ENCODE measurements around the gene RAD51.

RAD51 gene

GRCh38 chr15:40722934-40723333 is 28.0 kb downstream of the RAD51 start:
- no peak for DNase-seq (ENCODE audit: low spot score)

GRCh38 chr15:40723919-40724318 is 28.9 kb downstream of the RAD51 start:
- DNase-seq (ENCODE audit: low spot score): no peak

DNA sequence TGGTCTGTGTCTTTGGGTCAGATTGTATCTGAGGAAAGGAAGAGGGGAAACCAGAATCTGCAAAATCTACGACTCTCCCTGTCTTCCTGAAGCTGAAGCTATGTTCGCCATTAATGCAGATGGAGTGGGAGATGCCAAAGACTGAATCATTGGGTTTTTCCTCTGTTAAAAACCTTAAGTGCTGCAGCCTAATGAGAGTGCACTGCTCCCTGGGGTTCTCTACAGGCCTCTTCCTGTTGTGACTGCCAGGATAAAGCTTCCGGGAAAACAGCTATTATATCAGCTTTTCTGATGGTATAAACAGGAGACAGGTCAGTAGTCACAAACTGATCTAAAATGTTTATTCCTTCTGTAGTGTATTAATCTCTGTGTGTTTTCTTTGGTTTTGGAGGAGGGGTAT is 36.1 kb downstream of the RAD51 start:
- DNase-seq (ENCODE audit: low spot score): peak; percentile 15

GRCh38 chr15:40736575-40736974 is 41.6 kb downstream of the RAD51 start:
- no peak for DNase-seq (ENCODE audit: low spot score)

GRCh38 chr15:40737048-40737447 is 42.1 kb downstream of the RAD51 start:
- no peak for DNase-seq (ENCODE audit: low spot score)

GRCh38 chr15:40739047-40739446 is 44.1 kb downstream of the RAD51 start:
- peak; percentile 40 for DNase-seq (ENCODE audit: low spot score)

DNA sequence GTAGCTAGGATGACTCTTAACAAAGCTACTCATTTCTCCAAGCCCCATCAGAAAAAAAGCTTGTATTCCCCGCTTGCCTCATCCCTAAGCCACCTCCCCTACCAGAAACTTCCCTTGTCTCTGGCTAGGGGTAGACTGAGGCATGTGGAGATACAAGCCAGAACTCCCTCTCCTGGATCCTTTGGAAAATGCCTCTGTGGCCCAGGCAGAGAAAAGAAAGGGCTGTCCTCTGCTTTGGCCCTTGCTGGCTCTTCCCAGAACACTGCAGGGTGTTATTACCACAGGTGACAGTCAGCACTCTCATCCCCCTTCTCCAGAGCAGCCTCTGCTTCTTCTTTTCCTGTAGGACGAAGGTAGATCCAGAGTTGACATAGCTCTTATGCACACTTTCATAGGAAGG is 44.9 kb downstream of the RAD51 start:
- peak; percentile 31 for DNase-seq (ENCODE audit: low spot score)

DNA sequence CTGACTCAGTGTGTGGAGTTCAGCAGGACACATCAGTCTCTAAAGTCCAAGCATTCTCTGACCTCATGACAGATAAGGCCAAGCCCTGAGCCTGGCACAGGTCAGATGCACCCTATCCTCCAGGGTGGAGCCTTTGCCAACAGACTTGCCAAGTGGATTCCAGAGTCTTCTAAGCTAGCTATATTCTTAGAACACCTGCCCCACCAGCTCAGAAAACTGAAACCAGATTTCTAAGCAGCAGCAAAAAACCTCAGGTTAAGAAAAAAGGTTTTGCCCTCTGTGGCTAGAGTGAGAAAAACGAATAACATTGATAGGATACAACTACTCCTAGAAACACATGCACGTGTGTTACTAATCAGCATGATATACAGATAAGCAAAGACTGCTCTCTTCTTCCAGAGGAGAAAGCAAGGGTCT is 48.5 kb downstream of the RAD51 start:
- DNase-seq (ENCODE audit: low spot score): no peak

- no peak for DNase-seq (ENCODE audit: low spot score)
Measured at GRCh38 chr15:40743921-40744814, 49.2 kb downstream of the RAD51 start.

DNA sequence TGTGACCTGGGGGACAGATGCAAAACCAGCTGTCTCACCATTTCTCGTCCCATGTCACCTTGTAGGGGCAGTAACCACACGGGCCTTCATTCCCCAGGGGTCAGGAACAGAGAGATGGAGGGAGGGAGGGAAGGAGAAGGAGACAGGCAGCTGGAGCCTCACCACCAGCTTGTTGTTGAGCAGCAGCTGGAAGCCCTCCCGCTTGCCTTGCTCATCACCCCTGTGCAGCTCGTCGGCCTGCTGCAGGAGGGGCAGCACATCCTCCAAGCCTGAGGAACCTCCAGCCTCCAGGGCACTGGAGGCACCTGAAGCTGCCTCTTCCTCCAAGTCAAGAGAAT is 49.8 kb downstream of the RAD51 start:
- DNase-seq (ENCODE audit: low spot score): no peak

DNA sequence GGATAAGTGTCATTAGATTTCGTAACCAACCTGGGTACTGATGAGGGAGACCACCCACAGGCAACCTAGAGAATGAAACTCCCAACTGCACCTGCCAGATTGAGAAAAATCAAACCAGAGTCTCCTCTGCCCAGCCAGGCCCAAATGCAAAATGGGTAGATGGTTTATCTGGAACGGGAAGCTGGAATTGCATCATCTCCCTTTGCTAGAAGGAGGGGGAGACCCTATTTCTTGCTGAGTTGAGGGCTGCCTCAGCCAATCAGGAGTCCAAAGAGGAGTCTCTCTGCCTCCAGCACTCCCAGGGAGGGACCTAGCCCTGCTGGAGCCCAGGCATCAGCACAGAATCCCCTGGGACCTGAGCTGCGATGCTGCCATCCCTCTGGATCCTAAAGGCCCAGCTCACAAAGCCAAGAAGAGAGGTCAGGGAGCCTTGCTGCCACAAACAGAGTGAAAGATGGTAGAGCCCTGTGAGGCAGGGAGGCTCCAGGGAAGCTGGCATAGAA is 52.0 kb downstream of the RAD51 start:
- no peak for DNase-seq (ENCODE audit: low spot score)

DNA sequence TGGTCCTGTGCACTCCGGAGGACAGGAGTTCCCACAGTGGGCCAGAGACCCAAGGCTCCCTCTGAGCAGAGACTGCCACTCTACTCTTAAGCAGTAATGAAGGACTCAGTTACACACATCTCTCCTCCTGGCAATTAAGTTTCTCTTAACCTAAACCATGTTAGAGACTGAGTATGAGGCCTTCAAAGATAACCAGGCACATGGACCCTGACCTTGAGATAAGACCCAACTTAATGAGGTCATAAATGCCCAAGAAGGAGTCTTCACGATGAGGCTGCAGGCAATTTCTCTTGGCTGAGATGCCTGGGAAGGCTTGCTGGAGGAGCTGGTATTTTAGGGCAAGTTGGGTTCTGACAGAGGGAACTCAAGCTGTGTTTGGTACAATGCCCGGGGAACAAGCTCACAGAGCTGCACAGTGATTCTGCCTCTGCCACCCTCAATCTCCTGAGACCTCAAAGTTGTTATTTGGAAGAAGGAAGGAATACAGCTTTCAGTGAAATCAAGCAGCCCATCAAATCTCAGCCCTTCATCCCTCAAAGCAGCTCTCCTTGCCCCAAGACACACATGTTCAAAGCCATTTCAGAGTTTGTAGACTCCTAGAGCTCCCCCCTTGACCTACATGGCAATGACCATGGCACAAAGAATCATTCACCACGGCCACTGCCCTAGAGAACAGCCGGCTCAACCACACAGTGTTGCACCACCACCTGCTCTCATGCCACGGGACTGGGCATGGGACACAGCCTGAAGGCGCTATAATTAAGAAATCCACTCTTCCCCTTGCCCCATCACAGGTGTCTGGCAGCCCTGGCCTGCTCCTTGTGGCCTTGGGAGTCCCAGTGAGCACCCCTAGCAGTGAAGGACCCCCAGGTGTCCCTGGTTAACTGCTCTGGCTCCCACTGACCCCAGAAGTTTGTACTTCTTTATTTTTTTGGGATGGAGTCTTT is 53.0 kb downstream of the RAD51 start:
- DNase-seq (ENCODE audit: low spot score): no peak

DNA sequence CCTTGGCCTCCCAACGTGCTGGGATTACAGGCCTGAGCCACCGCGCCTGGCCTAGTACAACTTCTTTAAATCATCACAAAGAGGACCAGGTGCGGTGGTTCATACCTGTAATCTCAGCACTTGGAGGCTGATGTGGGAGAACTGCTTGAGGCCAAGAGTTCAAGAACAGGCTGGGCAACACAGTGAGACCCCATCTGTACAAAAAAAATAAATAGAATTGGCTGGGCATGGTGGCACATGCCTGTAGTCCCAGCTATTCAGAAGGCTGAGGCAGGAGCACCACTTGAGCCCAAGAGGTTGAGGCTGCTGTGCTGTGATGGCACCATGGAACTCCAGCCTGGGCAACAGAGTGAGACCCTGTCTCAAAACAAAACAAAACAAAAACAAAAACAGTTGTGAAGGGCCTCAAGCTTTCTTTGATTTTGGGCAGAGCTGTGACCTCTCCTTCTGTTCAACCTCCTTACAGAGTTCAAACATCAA is 54.2 kb downstream of the RAD51 start:
- no peak for DNase-seq (ENCODE audit: low spot score)

DNA sequence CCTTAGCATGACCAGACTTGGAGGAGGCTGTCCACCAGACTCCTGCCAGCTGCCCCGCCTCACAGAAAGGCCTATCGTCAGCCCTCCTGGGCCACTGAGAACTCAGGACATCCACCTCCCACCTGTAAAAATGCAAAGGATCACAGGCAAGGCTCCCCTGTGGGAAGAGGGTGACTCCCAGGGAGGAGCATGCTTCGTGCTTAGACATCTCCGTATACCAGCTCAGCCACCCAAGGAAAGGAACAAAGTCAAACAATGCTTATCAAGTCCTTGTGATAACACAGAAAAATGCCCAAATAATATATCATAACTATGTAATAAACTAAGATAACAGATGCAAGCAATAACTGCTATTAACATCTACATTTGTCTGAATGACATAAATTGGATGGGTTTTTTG is 55.9 kb downstream of the RAD51 start:
- DNase-seq (ENCODE audit: low spot score): no peak

DNA sequence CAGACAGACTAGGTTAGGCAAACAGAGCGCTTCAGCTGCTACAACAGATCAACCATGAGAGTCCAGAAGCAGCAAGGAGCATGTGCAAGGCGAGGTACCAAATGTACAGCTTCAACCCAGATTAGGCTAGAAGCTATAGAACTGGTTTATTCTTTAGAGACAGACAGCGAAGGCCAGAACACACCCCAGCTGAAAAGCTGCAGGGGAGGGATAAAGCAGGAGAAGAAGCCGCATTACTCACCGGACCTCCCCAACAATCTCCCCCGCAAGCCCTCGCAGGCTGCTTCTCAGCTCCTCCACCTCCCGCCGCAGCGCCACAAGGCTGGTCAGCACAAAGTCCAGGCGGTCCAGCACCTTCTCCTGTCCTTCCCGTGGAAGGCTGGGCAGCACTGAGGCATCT is 56.8 kb downstream of the RAD51 start:
- DNase-seq (ENCODE audit: low spot score): no peak

DNA sequence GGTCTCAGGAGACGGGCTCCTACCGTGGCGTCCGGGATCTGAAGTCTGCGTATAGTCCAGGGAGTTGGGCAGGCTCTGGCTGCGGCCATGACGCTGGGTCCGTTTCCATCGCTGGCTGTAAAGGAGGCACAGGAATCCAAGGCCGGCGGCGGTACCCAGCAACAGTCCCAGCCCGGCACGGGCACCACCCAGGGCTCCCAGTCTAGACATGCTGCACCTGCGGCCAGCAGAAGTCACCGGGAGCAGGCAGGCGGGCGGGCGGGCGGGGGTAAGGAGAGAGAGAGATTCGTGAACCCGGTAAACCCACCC is 59.6 kb downstream of the RAD51 start:
- DNase-seq (ENCODE audit: low spot score): peak; percentile 40

GRCh38 chr15:40754883-40755811 is 60.2 kb downstream of the RAD51 start, which contains the start of gene RMDN3:
Gene RMDN3, minus strand, starts transcription at chr15:40755254. Its CDS starts 471 bp downstream, at chr15:40754783.
- peak; percentile 97 for DNase-seq (ENCODE audit: low spot score)

DNA sequence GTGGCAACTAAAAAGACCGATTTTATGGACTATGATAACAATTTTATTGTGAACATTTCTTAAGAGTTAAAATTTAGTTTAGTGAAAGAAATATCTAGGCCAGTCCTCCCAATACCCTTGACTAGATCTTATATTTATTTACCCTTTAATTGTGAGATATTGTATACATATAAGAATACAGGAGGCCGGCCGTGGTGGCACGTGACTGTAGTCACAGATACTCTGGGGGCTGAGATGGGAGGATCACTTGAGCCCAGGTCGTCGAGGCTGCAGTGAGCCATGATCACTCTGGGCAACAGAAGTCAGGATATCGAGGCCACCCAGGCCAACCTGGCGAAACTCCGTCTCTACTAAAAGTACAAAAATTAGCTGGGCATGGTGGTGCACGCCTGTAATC is 60.8 kb downstream of the RAD51 start:
- no peak for DNase-seq (ENCODE audit: low spot score)

DNA sequence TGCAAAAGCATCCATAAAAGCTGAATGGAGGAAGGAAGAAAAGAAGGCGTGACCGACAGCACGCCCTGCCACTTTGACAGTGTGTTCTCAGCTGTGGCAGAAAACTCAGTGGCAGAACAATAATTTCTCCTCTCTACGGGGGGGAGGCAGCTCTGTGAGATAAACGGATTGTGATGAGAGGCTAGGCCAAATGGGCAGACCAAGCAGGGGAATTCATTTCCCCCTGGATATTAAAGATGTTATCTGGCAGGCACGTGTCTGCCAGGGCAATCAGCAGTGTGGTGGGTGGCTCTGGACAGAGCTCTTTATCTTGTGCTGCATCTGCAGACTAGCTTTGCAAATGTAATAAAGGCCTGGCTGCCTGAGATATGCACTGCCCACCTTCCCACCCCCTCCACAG is 62.0 kb downstream of the RAD51 start:
- DNase-seq (ENCODE audit: low spot score): no peak

- DNase-seq (ENCODE audit: low spot score): no peak
Measured at GRCh38 chr15:40759961-40760360, 65.0 kb downstream of the RAD51 start.

DNA sequence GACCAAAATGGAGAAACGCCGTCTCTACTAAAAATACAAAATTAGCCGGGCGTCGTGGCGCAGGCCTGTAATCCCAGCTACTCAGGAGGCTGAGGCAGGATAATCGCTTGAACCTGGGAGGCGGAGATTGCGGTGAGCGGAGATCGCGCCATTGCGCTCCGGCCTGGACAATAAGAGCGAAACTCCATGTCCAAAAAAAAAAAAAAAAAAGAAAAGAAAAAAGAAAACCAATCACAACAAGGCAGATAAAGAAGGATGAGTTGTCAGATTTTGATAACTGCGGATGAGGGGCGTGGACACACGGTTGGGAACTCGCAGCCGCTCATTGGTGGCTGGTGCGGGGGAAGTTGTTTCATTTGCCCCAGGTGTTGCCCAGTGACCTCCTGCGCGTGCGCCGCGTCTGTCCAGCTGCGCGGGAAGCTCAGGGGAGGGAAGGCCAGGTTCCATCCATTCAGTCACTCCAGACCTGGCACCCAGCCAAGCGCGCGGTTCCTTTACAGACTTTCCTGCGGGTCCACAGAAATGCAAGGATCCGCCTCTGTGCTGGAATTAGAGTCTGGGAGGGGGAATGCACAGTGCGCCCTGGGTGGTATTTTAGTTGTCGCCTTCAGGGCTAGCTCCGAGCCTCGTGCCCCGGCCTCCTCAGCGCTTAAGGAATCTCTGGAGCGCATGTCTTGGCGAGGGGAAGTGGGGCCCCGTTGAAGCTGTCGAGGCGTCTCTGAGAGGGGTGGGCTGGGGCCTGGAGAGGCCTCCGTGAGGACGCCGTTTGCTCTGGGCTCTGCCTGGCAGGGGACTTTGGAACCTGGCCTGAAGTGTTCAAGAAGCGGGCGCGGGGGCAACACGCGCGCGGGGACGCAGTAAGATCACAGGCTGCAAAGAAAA is 68.2 kb downstream of the RAD51 start:
- peak; percentile 53 for DNase-seq (ENCODE audit: low spot score)
